ENCODE measurements around the gene IL6ST. TPM values are rescaled to one million over a fixed set of nuclear protein-coding genes. Genes with fewer than 3 reads are reported as not detected.
A peak's percentile ranks its signal among the peaks of the same experiment; 100 is the strongest.

IL6ST gene
- total RNA-seq, 1 donor from 2014 or later = 197 TPM

GRCh38 chr5:55924744-55925143 is 70.0 kb downstream of the IL6ST start:
- TF ChIP-seq, protein P1, sequence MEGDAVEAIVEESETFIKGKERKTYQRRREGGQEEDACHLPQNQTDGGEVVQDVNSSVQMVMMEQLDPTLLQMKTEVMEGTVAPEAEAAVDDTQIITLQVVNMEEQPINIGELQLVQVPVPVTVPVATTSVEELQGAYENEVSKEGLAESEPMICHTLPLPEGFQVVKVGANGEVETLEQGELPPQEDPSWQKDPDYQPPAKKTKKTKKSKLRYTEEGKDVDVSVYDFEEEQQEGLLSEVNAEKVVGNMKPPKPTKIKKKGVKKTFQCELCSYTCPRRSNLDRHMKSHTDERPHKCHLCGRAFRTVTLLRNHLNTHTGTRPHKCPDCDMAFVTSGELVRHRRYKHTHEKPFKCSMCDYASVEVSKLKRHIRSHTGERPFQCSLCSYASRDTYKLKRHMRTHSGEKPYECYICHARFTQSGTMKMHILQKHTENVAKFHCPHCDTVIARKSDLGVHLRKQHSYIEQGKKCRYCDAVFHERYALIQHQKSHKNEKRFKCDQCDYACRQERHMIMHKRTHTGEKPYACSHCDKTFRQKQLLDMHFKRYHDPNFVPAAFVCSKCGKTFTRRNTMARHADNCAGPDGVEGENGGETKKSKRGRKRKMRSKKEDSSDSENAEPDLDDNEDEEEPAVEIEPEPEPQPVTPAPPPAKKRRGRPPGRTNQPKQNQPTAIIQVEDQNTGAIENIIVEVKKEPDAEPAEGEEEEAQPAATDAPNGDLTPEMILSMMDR (IDR thresholded peaks at IDR 0.05) = no peak

GRCh38 chr5:55923865-55924500 is 70.8 kb downstream of the IL6ST start:
- TF ChIP-seq, protein P1 (IDR thresholded peaks at IDR 0.05) = no peak

More at GRCh38 chr5:55924744-55925143, 70.0 kb downstream of the IL6ST start:
- no peak overlapping the region for H3K4me3 Mint-ChIP-seq (ENCODE audit: unreplicated experiment)
- H3K27ac Mint-ChIP-seq (ENCODE audit: unreplicated experiment) = no peak overlapping the region
- DNase-seq (ENCODE audit: extremely low spot score, unreplicated experiment) = no peak
- H3K9me3 Mint-ChIP-seq (ENCODE audit: unreplicated experiment) = no peaks in the 10 kb centered on the region
- H3K27me3 Mint-ChIP-seq (ENCODE audit: unreplicated experiment) = no peaks in the 10 kb centered on the region
- H3K4me1 Mint-ChIP-seq (ENCODE audit: unreplicated experiment) = peaks cover 8% of the 10 kb centered on the region
- no peaks in the 10 kb centered on the region for H3K36me3 Mint-ChIP-seq (ENCODE audit: unreplicated experiment)

DNA sequence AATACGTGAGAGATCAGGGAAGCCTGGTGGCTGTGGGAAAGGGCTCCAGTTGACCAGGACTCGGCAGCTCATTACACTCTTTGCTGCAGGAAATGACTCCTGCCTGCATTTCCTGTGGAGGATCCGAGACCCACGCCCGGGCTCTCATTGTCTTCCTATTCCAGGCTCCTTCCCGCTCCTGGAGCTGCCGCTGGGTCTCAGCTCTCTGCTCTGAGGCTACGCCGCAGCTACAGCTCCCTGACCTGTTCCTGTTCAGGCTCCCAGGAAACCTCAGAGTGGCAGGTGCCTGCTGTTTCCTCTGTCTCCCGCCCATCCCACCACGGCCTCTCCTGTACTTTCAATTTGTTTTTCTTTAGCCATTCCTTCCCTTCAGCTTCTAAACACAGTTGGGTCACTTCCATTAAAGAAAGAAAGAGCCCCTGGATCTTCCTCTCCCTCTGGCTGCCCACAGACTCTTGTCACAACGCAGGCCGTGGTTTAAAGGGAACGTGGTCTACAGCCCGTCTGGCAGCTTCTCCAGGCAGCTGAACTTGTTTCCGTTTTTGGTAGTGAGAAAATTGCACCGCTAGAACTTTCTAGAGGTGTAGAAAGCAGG is 71.5 kb downstream of the IL6ST start:
- no peaks in the 10 kb centered on the region for H3K36me3 Mint-ChIP-seq (ENCODE audit: unreplicated experiment)
- TF ChIP-seq, protein P1 (IDR thresholded peaks at IDR 0.05) = no peak
- H3K9me3 Mint-ChIP-seq (ENCODE audit: unreplicated experiment) = no peaks in the 10 kb centered on the region
- H3K27me3 Mint-ChIP-seq (ENCODE audit: unreplicated experiment) = no peaks in the 10 kb centered on the region
- H3K4me1 Mint-ChIP-seq (ENCODE audit: unreplicated experiment) = peaks cover 8% of the 10 kb centered on the region
- no peak for DNase-seq (ENCODE audit: extremely low spot score, unreplicated experiment)
- peak overlapping the region; percentile 82 for H3K27ac Mint-ChIP-seq (ENCODE audit: unreplicated experiment)
- peak overlapping the region; percentile 53 for H3K4me3 Mint-ChIP-seq (ENCODE audit: unreplicated experiment)

More at GRCh38 chr5:55923865-55924500, 70.8 kb downstream of the IL6ST start:
- Mint-ChIP-seq H3K4me1 (ENCODE audit: unreplicated experiment) (peaks cover 8% of the 10 kb centered on the region), H3K4me3 (ENCODE audit: unreplicated experiment) (no peak overlapping the region), H3K9me3 (ENCODE audit: unreplicated experiment) (no peaks in the 10 kb centered on the region), H3K27ac (ENCODE audit: unreplicated experiment) (no peak overlapping the region), H3K36me3 (ENCODE audit: unreplicated experiment) (no peaks in the 10 kb centered on the region), H3K27me3 (ENCODE audit: unreplicated experiment) (no peaks in the 10 kb centered on the region)
- no peak for DNase-seq (ENCODE audit: extremely low spot score, unreplicated experiment)

GRCh38 chr5:55921617-55922016 is 73.1 kb downstream of the IL6ST start:
- DNase-seq (ENCODE audit: extremely low spot score, unreplicated experiment) = no peak
- Mint-ChIP-seq H3K36me3 (ENCODE audit: unreplicated experiment) (no peaks in the 10 kb centered on the region), H3K4me1 (ENCODE audit: unreplicated experiment) (peaks cover 8% of the 10 kb centered on the region), H3K9me3 (ENCODE audit: unreplicated experiment) (no peaks in the 10 kb centered on the region), H3K4me3 (ENCODE audit: unreplicated experiment) (no peak overlapping the region), H3K27ac (ENCODE audit: unreplicated experiment) (no peak overlapping the region), H3K27me3 (ENCODE audit: unreplicated experiment) (no peaks in the 10 kb centered on the region)
- TF ChIP-seq, protein P1 (IDR thresholded peaks at IDR 0.05) = no peak

DNA sequence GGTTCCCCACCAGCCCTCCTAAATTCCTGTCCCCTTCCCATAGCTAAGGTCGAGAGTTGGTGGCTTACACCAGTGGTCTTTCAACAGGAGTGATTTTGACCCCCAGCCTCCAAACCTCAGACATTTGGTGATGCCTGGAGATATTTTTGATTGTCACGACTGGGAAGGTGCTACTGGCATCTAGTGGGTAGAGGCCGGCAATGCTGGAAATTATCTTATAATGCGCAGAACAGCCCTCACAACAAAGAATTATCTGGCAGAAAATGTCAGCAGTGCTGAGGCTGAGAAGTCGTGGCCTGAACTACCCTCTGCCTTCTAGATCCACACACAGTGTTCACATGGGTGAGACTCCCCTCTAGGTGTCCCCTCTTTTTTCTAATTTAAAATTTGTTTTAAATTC is 74.0 kb downstream of the IL6ST start:
- DNase-seq (ENCODE audit: extremely low spot score, unreplicated experiment) = no peak
- H3K27me3 Mint-ChIP-seq (ENCODE audit: unreplicated experiment) = no peaks in the 10 kb centered on the region

More for the DNA sequence above, 74.0 kb downstream of the IL6ST start:
- H3K36me3 Mint-ChIP-seq (ENCODE audit: unreplicated experiment) = no peaks in the 10 kb centered on the region
- TF ChIP-seq, protein P1 (IDR thresholded peaks at IDR 0.05) = peak; percentile 52
- no peak overlapping the region for H3K27ac Mint-ChIP-seq (ENCODE audit: unreplicated experiment)
- no peaks in the 10 kb centered on the region for H3K9me3 Mint-ChIP-seq (ENCODE audit: unreplicated experiment)
- peaks cover 8% of the 10 kb centered on the region for H3K4me1 Mint-ChIP-seq (ENCODE audit: unreplicated experiment)
- no peak overlapping the region for H3K4me3 Mint-ChIP-seq (ENCODE audit: unreplicated experiment)

All from osteocyte (in vitro differentiated cells).